Gastrocnemius medialis (tissue), 4 donors: Measurements from ENCODE around the gene IQGAP2. TPM values are rescaled to one million over a fixed set of nuclear protein-coding genes. Genes with fewer than 3 reads are reported as not detected.

Source experiments
- ATAC-seq, 2 donors: fragments of 150-250 bp; one replicate each; pipeline ENCODE4 v1.9.1; 2016
- DNase-seq, 2 donors: peaks; one replicate each; pipeline ENCODE4 v3.0.0-alpha.2; 2019
- H3K27ac ChIP-seq, 4 donors: fragments of 200-600 bp; sonication (generic); 1 replicate in 1 of 4; 2 replicates in 3 of 4; pipeline ENCODE4 v1.5.1; 2016 to 2018; ENCODE audit warnings: mild to moderate bottlenecking in 2 of 4, moderate library complexity in 1 of 4
- H3K27me3 ChIP-seq, 3 donors: fragments of 200-600 bp; sonication (generic) in 2 of 3; 1 replicate in 1 of 3; 2 replicates in 2 of 3; pipeline versions ENCODE4 v1.5.1 to v1.6.0; 2016 to 2019; ENCODE audit warnings: mild to moderate bottlenecking in 1 of 3, moderate library complexity in 1 of 3
- H3K36me3 ChIP-seq, 2 donors: fragments of 200-600 bp; sonication (generic) in 1 of 2; one replicate each; pipeline ENCODE4 v1.5.1; 2017 to 2018
- H3K4me1 ChIP-seq, 2 donors: fragments of 200-600 bp; sonication (generic) in 1 of 2; one replicate each; pipeline ENCODE4 v1.5.1; 2016 to 2017; ENCODE audit warnings: mild to moderate bottlenecking in 2 of 2
- H3K4me3 ChIP-seq, 4 donors: fragments of 200-600 bp; sonication (generic) in 3 of 4; 1 replicate in 1 of 4; 2 replicates in 3 of 4; pipeline ENCODE4 v1.5.1; 2016 to 2019; ENCODE audit warnings: mild to moderate bottlenecking in 2 of 4
- H3K9me3 ChIP-seq, 3 donors: fragments of 200-600 bp; sonication (generic) in 2 of 3; 1 replicate in 1 of 3; 2 replicates in 2 of 3; pipeline ENCODE4 v1.5.1; 2016 to 2019
- POLR2A ChIP-seq, 2 donors: fragments of 450-650 bp; IDR thresholded peaks; one replicate each; pipeline ENCODE4 v1.6.1; 2017; ENCODE audit warnings: antibody characterized with exemption in 2 of 2, mild to moderate bottlenecking in 2 of 2, moderate library complexity in 2 of 2
- in situ Hi-C, 4 donors: fragments of 200-750 bp; cut with MboI; loops; one replicate each; pipeline versions ENCODE4 v1.15.0 to v1.8.0; 2017; ENCODE audit warnings: low sequenced_read_pairs in 4 of 4
- intact Hi-C: fragments of 100-400 bp; cut with DNase I; formaldehyde crosslinking; loops from one replicate; pipeline ENCODE4 v1.15.1; 2023; ENCODE audit warnings: low total_unique reads
- total RNA-seq, 4 donors: library from RNA; depleted of rRNA; stranded (reverse); fragments of >200 nt; gene quantifications; one replicate each; pipeline versions ENCODE4 v1.1.0 to v1.2.3, GENCODE V29; 2016
- TF ChIP-seq, protein P1 (sequence below), 5 experiments: fragments of 450-650 bp in 3 of 5; fragments of 200-600 bp in 2 of 5; sonication (generic) in 2 of 5; IDR thresholded peaks in 4 of 5; conservative IDR thresholded peaks in 1 of 5; 1 replicate in 4 of 5; 2 replicates in 1 of 5; pipeline ENCODE4 v1.5.1; 2016 to 2019; ENCODE audit warnings: antibody characterized with exemption in 5 of 5, mild to moderate bottlenecking in 3 of 5, moderate library complexity in 3 of 5

IQGAP2 gene
- total RNA-seq, 4 donors from 2014 or later, result 1.5 to 6.8 (median 2.5) TPM

DNA sequence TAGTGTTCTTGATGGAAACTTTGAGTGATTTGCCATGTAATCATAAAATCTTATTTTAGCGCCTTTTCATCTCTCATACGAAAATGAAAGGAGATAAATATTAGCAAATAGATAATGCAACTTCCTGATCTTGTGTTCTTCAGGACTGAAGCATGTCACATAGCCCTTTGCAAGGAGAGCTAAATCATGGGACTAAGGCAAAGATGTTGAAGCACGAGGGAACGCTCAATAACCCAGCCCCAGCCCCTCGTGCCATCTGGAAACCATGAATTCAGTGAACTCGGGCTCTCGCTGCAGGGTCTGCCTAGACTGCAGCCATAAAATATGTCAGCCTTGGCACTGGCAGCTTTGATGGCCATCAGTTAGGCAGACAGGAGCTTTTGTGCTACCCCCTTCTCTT lies 161.9 kb downstream of the IQGAP2 start:
- Histone ChIP-seq H3K9me3 (no peaks in the 10 kb centered on the region), H3K4me3 (no peak overlapping the region), H3K4me1 (no peaks in the 10 kb centered on the region), H3K27ac (no peak overlapping the region), H3K36me3 (no peaks in the 10 kb centered on the region), H3K27me3 (no peaks in the 10 kb centered on the region)
- in situ Hi-C loops (no loop called here), intact Hi-C loops (no loop called here)
- DNase-seq (no peak), ATAC-seq (no peak)
- TF ChIP-seq POLR2A (IDR thresholded peaks at IDR 0.05), result no peak
- TF ChIP-seq, protein P1, sequence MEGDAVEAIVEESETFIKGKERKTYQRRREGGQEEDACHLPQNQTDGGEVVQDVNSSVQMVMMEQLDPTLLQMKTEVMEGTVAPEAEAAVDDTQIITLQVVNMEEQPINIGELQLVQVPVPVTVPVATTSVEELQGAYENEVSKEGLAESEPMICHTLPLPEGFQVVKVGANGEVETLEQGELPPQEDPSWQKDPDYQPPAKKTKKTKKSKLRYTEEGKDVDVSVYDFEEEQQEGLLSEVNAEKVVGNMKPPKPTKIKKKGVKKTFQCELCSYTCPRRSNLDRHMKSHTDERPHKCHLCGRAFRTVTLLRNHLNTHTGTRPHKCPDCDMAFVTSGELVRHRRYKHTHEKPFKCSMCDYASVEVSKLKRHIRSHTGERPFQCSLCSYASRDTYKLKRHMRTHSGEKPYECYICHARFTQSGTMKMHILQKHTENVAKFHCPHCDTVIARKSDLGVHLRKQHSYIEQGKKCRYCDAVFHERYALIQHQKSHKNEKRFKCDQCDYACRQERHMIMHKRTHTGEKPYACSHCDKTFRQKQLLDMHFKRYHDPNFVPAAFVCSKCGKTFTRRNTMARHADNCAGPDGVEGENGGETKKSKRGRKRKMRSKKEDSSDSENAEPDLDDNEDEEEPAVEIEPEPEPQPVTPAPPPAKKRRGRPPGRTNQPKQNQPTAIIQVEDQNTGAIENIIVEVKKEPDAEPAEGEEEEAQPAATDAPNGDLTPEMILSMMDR (IDR thresholded peaks at IDR 0.05 in 4 of 5, conservative IDR thresholded peaks at IDR 0.05 in 1 of 5), result no peak

DNA sequence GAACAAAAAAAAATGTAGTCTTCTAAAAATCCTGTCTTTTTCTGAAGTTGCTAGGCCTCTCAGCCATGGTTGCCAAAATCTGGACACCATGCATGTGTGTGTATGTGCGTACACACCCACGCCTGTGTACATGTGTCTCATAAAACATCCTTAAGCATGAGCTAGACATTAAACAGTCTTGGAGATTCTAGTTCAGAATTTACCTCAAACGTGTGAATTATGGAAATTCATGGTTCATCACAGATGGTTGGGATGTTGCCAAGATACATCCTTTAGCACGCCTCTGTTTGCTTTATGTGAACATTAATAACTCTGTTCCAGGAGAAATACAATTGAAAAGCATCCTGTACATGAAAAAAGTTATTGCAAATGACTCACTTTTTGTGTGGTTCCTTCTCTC lies 167.1 kb downstream of the IQGAP2 start:
- Histone ChIP-seq H3K27me3 (no peaks in the 10 kb centered on the region), H3K4me3 (no peak overlapping the region), H3K36me3 (no peaks in the 10 kb centered on the region), H3K4me1 (no peaks in the 10 kb centered on the region), H3K27ac (no peak overlapping the region), H3K9me3 (no peaks in the 10 kb centered on the region)
- intact Hi-C loops (no loop called here), in situ Hi-C loops (no loop called here)
- ATAC-seq (no peak), DNase-seq (no peak)
- TF ChIP-seq, protein P1 (IDR thresholded peaks at IDR 0.05 in 4 of 5, conservative IDR thresholded peaks at IDR 0.05 in 1 of 5), result no peak
- TF ChIP-seq POLR2A (IDR thresholded peaks at IDR 0.05), result no peak

- H3K27me3 ChIP-seq, result no peaks in the 10 kb centered on the region
- intact Hi-C loops (no loop called here), in situ Hi-C loops (no loop called here)
- no peak overlapping the region for H3K27ac ChIP-seq
- no peaks in the 10 kb centered on the region for H3K9me3 ChIP-seq
- no peak for DNase-seq
- no peak for TF ChIP-seq POLR2A (IDR thresholded peaks at IDR 0.05)
- TF ChIP-seq, protein P1 (IDR thresholded peaks at IDR 0.05 in 4 of 5, conservative IDR thresholded peaks at IDR 0.05 in 1 of 5), result no peak
- no peak overlapping the region for H3K4me3 ChIP-seq
- H3K36me3 ChIP-seq, result no peaks in the 10 kb centered on the region
- no peak for ATAC-seq
- H3K4me1 ChIP-seq, result no peaks in the 10 kb centered on the region
Observed at GRCh38 chr5:76571559-76571958, 168.5 kb downstream of the IQGAP2 start.

DNA sequence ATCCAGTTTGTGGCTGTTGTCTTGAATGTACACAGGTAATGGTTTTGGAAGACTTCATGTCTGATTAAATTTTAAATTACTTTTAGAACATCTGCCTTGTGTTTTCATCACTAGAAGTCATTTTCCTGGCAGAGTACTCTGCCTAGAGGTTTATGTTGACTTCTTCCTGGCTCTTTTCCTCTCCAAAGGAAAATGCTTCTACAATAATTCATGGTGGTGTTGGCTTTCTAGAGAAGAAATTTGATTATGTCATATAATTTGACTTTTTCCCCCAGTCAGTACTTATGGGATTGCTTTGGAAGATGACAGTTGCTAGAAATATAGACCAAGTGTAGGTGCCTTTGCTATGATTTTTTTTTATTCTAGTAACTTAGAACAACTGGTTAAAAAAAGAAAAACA lies 173.4 kb downstream of the IQGAP2 start:
- H3K27me3 ChIP-seq, result no peaks in the 10 kb centered on the region
- no peak overlapping the region for H3K27ac ChIP-seq
- in situ Hi-C loops (no loop called here), intact Hi-C loops (no loop called here)
- ATAC-seq (no peak), DNase-seq (no peak)
- no peaks in the 10 kb centered on the region for H3K9me3 ChIP-seq
- H3K4me3 ChIP-seq, result no peak overlapping the region
- H3K4me1 ChIP-seq, result no peaks in the 10 kb centered on the region
- TF ChIP-seq, protein P1 (IDR thresholded peaks at IDR 0.05 in 4 of 5, conservative IDR thresholded peaks at IDR 0.05 in 1 of 5), result no peak
- TF ChIP-seq POLR2A (IDR thresholded peaks at IDR 0.05), result no peak
- no peaks in the 10 kb centered on the region for H3K36me3 ChIP-seq

DNA sequence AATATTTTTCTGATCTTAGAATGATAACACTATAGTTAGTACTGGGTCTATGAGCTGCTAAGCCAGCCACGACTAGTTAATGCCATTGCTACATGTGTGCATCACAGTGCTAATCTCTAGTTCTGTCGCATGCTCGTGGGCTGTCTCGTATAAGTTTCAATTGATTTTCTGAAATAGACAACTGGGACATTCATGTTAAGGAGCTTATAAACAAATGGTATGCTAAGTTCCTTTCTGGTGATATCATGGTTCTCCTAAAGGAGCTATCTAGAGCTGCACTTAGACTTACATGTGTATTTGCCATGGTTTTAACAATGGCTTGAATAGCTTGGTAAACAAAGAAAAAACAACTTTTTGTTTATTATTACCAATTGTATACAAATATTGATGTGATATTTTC lies 173.9 kb downstream of the IQGAP2 start:
- no peak overlapping the region for H3K27ac ChIP-seq
- intact Hi-C loops (no loop called here), in situ Hi-C loops (no loop called here)
- TF ChIP-seq POLR2A (IDR thresholded peaks at IDR 0.05), result no peak
- TF ChIP-seq, protein P1 (IDR thresholded peaks at IDR 0.05 in 4 of 5, conservative IDR thresholded peaks at IDR 0.05 in 1 of 5), result no peak
- no peaks in the 10 kb centered on the region for H3K36me3 ChIP-seq
- H3K4me1 ChIP-seq, result no peaks in the 10 kb centered on the region
- no peak for ATAC-seq
- H3K9me3 ChIP-seq, result no peaks in the 10 kb centered on the region
- no peaks in the 10 kb centered on the region for H3K27me3 ChIP-seq
- H3K4me3 ChIP-seq, result no peak overlapping the region
- DNase-seq, result no peak
